OCI-LY7 (cell line): ENCODE data around the gene CNTLN. TPM values are rescaled to one million over a fixed set of nuclear protein-coding genes. Genes with fewer than 3 reads are reported as not detected.
A peak's percentile ranks its signal among the peaks of the same experiment; 100 is the strongest.

Source experiments
- BruUV-seq: library from RNA; stranded (reverse); fragments of 400-500 nt; replicated peaks from 2 replicates; lab custom pipeline; 2021; lab: Mats Ljungman, UMichigan
- CTCF ChIA-PET: fragments of 300-600 bp; sonication (Branson Sonifier 250); formaldehyde crosslinking; loops from one replicate; lab custom pipeline; 2022; ENCODE audit warnings: antibody characterized with exemption; ENCODE audit not compliant: unreplicated experiment; lab: Charles Lee
- POLR2A ChIA-PET: fragments of 300-600 bp; sonication (Branson Sonifier 250); formaldehyde crosslinking; loops from one replicate; lab custom pipeline; 2022; ENCODE audit warnings: antibody characterized with exemption; lab: Charles Lee
- DNase-seq: peaks from one replicate; pipeline ENCODE4 v3.0.0-alpha.2; 2015; ENCODE audit warnings: low spot score
- H2AFZ ChIP-seq: fragments of 200-600 bp; sonication (generic), shearing (Covaris generic); 2 replicates; pipeline ENCODE4 v1.6.1; 2014; ENCODE audit warnings: mild to moderate bottlenecking, antibody characterized with exemption, low read length, moderate library complexity
- H3K27ac ChIP-seq: fragments of 200-600 bp; sonication (generic); 2 replicates; pipeline ENCODE4 v1.5.1; 2014; ENCODE audit warnings: mixed run types, low read depth, mild to moderate bottlenecking, moderate library complexity, low read length, inconsistent platforms; ENCODE audit not compliant: poor library complexity, severe bottlenecking
- H3K36me3 ChIP-seq: fragments of 200-600 bp; sonication (generic); 2 replicates; pipeline ENCODE4 v1.6.1; 2014; ENCODE audit warnings: mild to moderate bottlenecking, antibody characterized with exemption, low read length, moderate library complexity, mixed read lengths; ENCODE audit not compliant: insufficient read depth
- H3K4me1 ChIP-seq: fragments of 200-600 bp; sonication (generic); 2 replicates; pipeline ENCODE4 v1.5.1; 2014; ENCODE audit warnings: mild to moderate bottlenecking, low read length; ENCODE audit not compliant: insufficient read depth, poor library complexity, severe bottlenecking
- H3K4me2 ChIP-seq: fragments of 200-600 bp; sonication (generic); 2 replicates; pipeline ENCODE4 v1.6.1; 2014; ENCODE audit warnings: mild to moderate bottlenecking, low read length
- H3K4me3 ChIP-seq: fragments of 200-600 bp; sonication (generic); 2 replicates; pipeline ENCODE4 v1.5.1; 2014; ENCODE audit warnings: mild to moderate bottlenecking, low read depth, low read length; ENCODE audit not compliant: poor library complexity, severe bottlenecking
- H3K79me2 ChIP-seq: fragments of 200-600 bp; sonication (generic); 2 replicates; pipeline ENCODE4 v1.6.1; 2016; ENCODE audit warnings: low read depth, mild to moderate bottlenecking, low read length, moderate library complexity, mixed read lengths; ENCODE audit not compliant: insufficient read depth
- H3K9me2 ChIP-seq: fragments of 200-600 bp; sonication (generic); 2 replicates; pipeline ENCODE4 v1.6.1; 2016; ENCODE audit warnings: mild to moderate bottlenecking, low read length, mixed read lengths; ENCODE audit not compliant: insufficient read depth
- H3K9me3 ChIP-seq: fragments of 200-600 bp; sonication (generic); 2 replicates; pipeline ENCODE4 v1.6.1; 2014; ENCODE audit warnings: mild to moderate bottlenecking, mixed run types, low read length, mixed read lengths
- H4K20me1 ChIP-seq: fragments of 200-600 bp; sonication (generic); 2 replicates; pipeline ENCODE4 v1.6.1; 2014; ENCODE audit warnings: mild to moderate bottlenecking, antibody characterized with exemption, low read length, moderate library complexity, mixed read lengths; ENCODE audit not compliant: insufficient read depth
- CTCF ChIP-seq: fragments of 200-600 bp; sonication (generic); conservative IDR thresholded peaks from 2 replicates; pipeline ENCODE4 v1.5.1; 2014; ENCODE audit warnings: mild to moderate bottlenecking, antibody characterized with exemption, low read length, moderate library complexity, mixed read lengths
- EZH2phosphoT487 ChIP-seq: fragments of 200-600 bp; sonication (generic); IDR thresholded peaks from 2 replicates; pipeline ENCODE4 v1.6.1; 2018; ENCODE audit warnings: low read depth, borderline replicate concordance, mild to moderate bottlenecking, mixed run types, antibody characterized with exemption, low read length, moderate library complexity, mixed read lengths
- intact Hi-C: fragments of 100-400 bp; cut with micrococcal nuclease; formaldehyde crosslinking; loops from one replicate; pipeline ENCODE4 v1.10.0; 2022; ENCODE audit not compliant: unreplicated experiment
- total RNA-seq, 2 experiments: library from RNA; depleted of rRNA in 1 of 2; stranded (reverse); fragments of >200 nt in 1 of 2; shearing (Covaris generic) in 1 of 2; gene quantifications; 2 replicates each; pipeline ENCODE4 v1.2.3, GENCODE V29; 2014 to 2022

The CNTLN gene
- total RNA-seq, 2 experiments from 2014 or later = not detected

- no peak overlapping the region for H3K4me3 ChIP-seq
- no peak overlapping the region for H3K27ac ChIP-seq
- H2AFZ ChIP-seq = no peak overlapping the region
- ChIA-PET POLR2A (no interaction called here), CTCF (no interaction called here)
- DNase-seq = peak; percentile 3
- H3K79me2 ChIP-seq = no peaks in the 10 kb centered on the region
- intact Hi-C loops = no loop called here
- no peaks in the 10 kb centered on the region for H3K9me2 ChIP-seq
- H4K20me1 ChIP-seq = no peaks in the 10 kb centered on the region
- H3K36me3 ChIP-seq = no peaks in the 10 kb centered on the region
- H3K4me1 ChIP-seq = no peaks in the 10 kb centered on the region
- no peak overlapping the region for H3K4me2 ChIP-seq
- peak; percentile 72 for TF ChIP-seq CTCF
- TF ChIP-seq EZH2phosphoT487 = no peak
- no TSS peak for BruUV-seq
- H3K9me3 ChIP-seq = no peaks in the 10 kb centered on the region
Measured at GRCh38 chr9:17528859-17529258, 394.0 kb downstream of the CNTLN start.

GRCh38 chr9:17531642-17532254 is 396.9 kb downstream of the CNTLN start:
- Histone ChIP-seq H3K4me3 (no peak overlapping the region), H3K27ac (no peak overlapping the region), H3K9me2 (no peaks in the 10 kb centered on the region), H3K4me1 (no peaks in the 10 kb centered on the region), H3K4me2 (peak overlapping the region; percentile 26; the same call in 1 of the 2 replicates), H3K36me3 (no peaks in the 10 kb centered on the region), H3K9me3 (no peaks in the 10 kb centered on the region), H4K20me1 (no peaks in the 10 kb centered on the region), H3K79me2 (no peaks in the 10 kb centered on the region), H2AFZ (0 out of 2 replicates have a peak overlapping the region, but pooled peaks have one; percentile 51)
- intact Hi-C loops = loop anchor here (2.0 to 10.0 kb wide), 3 partner anchors 83 to 681 kb away; no protein-coding TSS in a partner anchor
- ChIA-PET POLR2A (interaction anchor here (0.6 kb wide), 1 partner anchor 1701 kb away, joined by 3 read pairs; no protein-coding TSS in a partner anchor), CTCF (interaction anchor here (0.7 kb wide), 1 partner anchor 26 kb away, joined by 3 read pairs; no protein-coding TSS in a partner anchor)
- no TSS peak for BruUV-seq
- peak; percentile 29 for DNase-seq
- peak; percentile 83 for TF ChIP-seq CTCF
- TF ChIP-seq EZH2phosphoT487 = no peak

GRCh38 chr9:17532461-17532860 is 397.6 kb downstream of the CNTLN start:
- intact Hi-C loops = loop anchor here (5.0 to 10.0 kb wide), 2 partner anchors 82 to 680 kb away; no protein-coding TSS in a partner anchor
- BruUV-seq = no TSS peak
- no peak for TF ChIP-seq CTCF
- TF ChIP-seq EZH2phosphoT487 = no peak
- no peak overlapping the region for H3K27ac ChIP-seq
- POLR2A ChIA-PET = no interaction called here
- CTCF ChIA-PET = interaction anchor here (0.7 kb wide), 1 partner anchor 25 kb away, joined by 3 read pairs; no protein-coding TSS in a partner anchor
- DNase-seq = no peak
- no peaks in the 10 kb centered on the region for H3K36me3 ChIP-seq
- H3K9me3 ChIP-seq = no peaks in the 10 kb centered on the region
- H4K20me1 ChIP-seq = no peaks in the 10 kb centered on the region
- H2AFZ ChIP-seq = no peak overlapping the region
- H3K4me3 ChIP-seq = no peak overlapping the region
- H3K4me1 ChIP-seq = no peaks in the 10 kb centered on the region
- H3K79me2 ChIP-seq = no peaks in the 10 kb centered on the region
- no peaks in the 10 kb centered on the region for H3K9me2 ChIP-seq
- no peak overlapping the region for H3K4me2 ChIP-seq
